Neural cell (in vitro differentiated cells): ENCODE measurements around the gene PBXIP1. TPM values are rescaled to one million over a fixed set of nuclear protein-coding genes. Genes with fewer than 3 reads are reported as not detected.
A peak's percentile ranks its signal among the peaks of the same experiment; 100 is the strongest.

ENCODE experiments used
- H2AFZ ChIP-seq: fragments of 200-600, 300-800 bp; sonication (generic), shearing (Covaris generic); 2 replicates; pipeline ENCODE4 v1.6.0; 2014; ENCODE audit warnings: low read depth, mild to moderate bottlenecking, antibody characterized with exemption, low read length, moderate library complexity
- H3F3A ChIP-seq: fragments of 200-600 bp; shearing (Covaris generic); 2 replicates; pipeline ENCODE4 v1.6.1; 2016; ENCODE audit warnings: mild to moderate bottlenecking, moderate library complexity, mixed read lengths, antibody characterized with exemption, low read length; ENCODE audit not compliant: insufficient read depth, poor library complexity, severe bottlenecking
- H3K27ac ChIP-seq: fragments of 200-600, 300-800 bp; sonication (generic), shearing (Covaris generic); 2 replicates; pipeline ENCODE4 v1.5.1; 2014; ENCODE audit warnings: mild to moderate bottlenecking, low read length, moderate library complexity
- H3K27me3 ChIP-seq: fragments of 300-800, 200-600 bp; sonication (generic), shearing (Covaris generic); 2 replicates; pipeline ENCODE4 v1.6.0; 2014; ENCODE audit warnings: mild to moderate bottlenecking, low read depth, low read length, moderate library complexity; ENCODE audit not compliant: insufficient read depth
- H3K36me3 ChIP-seq: fragments of 300-800, 200-600 bp; sonication (generic), shearing (Covaris generic); 2 replicates; pipeline ENCODE4 v1.5.1; 2014; ENCODE audit warnings: mild to moderate bottlenecking, antibody characterized with exemption, low read length, moderate library complexity; ENCODE audit not compliant: insufficient read depth
- H3K4me2 ChIP-seq: fragments of 300-800, 200-600 bp; sonication (generic), shearing (Covaris generic); 2 replicates; pipeline ENCODE4 v1.6.0; 2014; ENCODE audit warnings: mild to moderate bottlenecking, low read length
- H3K4me3 ChIP-seq: fragments of 300-800, 200-600 bp; sonication (generic), shearing (Covaris generic); 2 replicates; pipeline ENCODE4 v1.5.1; 2014; ENCODE audit warnings: mild to moderate bottlenecking, low read length, moderate library complexity
- H3K79me2 ChIP-seq: fragments of 200-600 bp; shearing (Covaris generic); replicated peaks from 2 replicates; pipeline ENCODE4 v1.6.0; 2014; ENCODE audit warnings: mild to moderate bottlenecking, low read length, moderate library complexity; ENCODE audit not compliant: insufficient read depth
- H3K9ac ChIP-seq: fragments of 300-800, 200-600 bp; sonication (generic), shearing (Covaris generic); 2 replicates; pipeline ENCODE4 v1.6.1; 2016; ENCODE audit warnings: mild to moderate bottlenecking, low read length, mixed read lengths
- H3K9me2 ChIP-seq: fragments of 200-600 bp; shearing (Covaris generic); 2 replicates; pipeline ENCODE4 v1.6.1; 2016; ENCODE audit warnings: mild to moderate bottlenecking, low read length, mixed read lengths; ENCODE audit not compliant: insufficient read depth
- H3K9me3 ChIP-seq: fragments of 200-600, 300-800 bp; sonication (generic), shearing (Covaris generic); 2 replicates; pipeline ENCODE4 v1.6.1; 2016; ENCODE audit warnings: mild to moderate bottlenecking, mixed run types, low read length, moderate library complexity, mixed read lengths
- H4K20me1 ChIP-seq: fragments of 200-600 bp; shearing (Covaris generic); 2 replicates; pipeline ENCODE4 v1.6.1; 2016; ENCODE audit warnings: mild to moderate bottlenecking, mixed run types; ENCODE audit not compliant: insufficient read depth
- CTCF ChIP-seq: fragments of 450-650 bp; IDR thresholded peaks from 2 replicates; pipeline ENCODE4 v1.5.1; 2014; ENCODE audit warnings: antibody characterized with exemption, mild to moderate bottlenecking, moderate library complexity; ENCODE audit not compliant: poor library complexity, severe bottlenecking
- EP300 ChIP-seq: fragments of 450-650 bp; conservative IDR thresholded peaks from 2 replicates; pipeline ENCODE4 v1.6.1; 2014; ENCODE audit warnings: antibody characterized with exemption, mild to moderate bottlenecking, moderate library complexity; ENCODE audit not compliant: poor library complexity, severe bottlenecking
- EZH2 ChIP-seq: fragments of 200-600, 300-800 bp; shearing (Covaris generic), sonication (generic); IDR thresholded peaks from 2 replicates; pipeline ENCODE4 v1.6.1; 2014; ENCODE audit warnings: antibody characterized with exemption, low read length, borderline replicate concordance, mild to moderate bottlenecking; ENCODE audit not compliant: insufficient read depth, poor library complexity, severe bottlenecking
- MXI1 ChIP-seq: fragments of 450-650 bp; conservative IDR thresholded peaks from 2 replicates; pipeline ENCODE4 v1.6.1; 2014; ENCODE audit warnings: antibody characterized with exemption, mild to moderate bottlenecking; ENCODE audit not compliant: poor library complexity, severe bottlenecking
- POLR2AphosphoS5 ChIP-seq: IDR thresholded peaks from 2 replicates; pipeline ENCODE4 v1.6.1; 2012
- RAD21 ChIP-seq: fragments of 450-650 bp; conservative IDR thresholded peaks from 2 replicates; pipeline ENCODE4 v1.6.1; 2014; ENCODE audit warnings: antibody characterized with exemption, mild to moderate bottlenecking, moderate library complexity
- REST ChIP-seq: IDR thresholded peaks from 2 replicates; pipeline ENCODE4 v1.6.1; 2012; ENCODE audit warnings: borderline replicate concordance
- SMC3 ChIP-seq: fragments of 450-650 bp; conservative IDR thresholded peaks from 2 replicates; pipeline ENCODE4 v1.6.1; 2014; ENCODE audit warnings: antibody characterized with exemption, mild to moderate bottlenecking, moderate library complexity; ENCODE audit not compliant: poor library complexity
- TAF1 ChIP-seq: IDR thresholded peaks from 2 replicates; pipeline ENCODE4 v1.6.1; 2012; ENCODE audit warnings: low read depth
- polyA plus RNA-seq: library from polyadenylated mRNA; depleted of rRNA; stranded (reverse); fragments of >200 nt; gene quantifications from 2 replicates; pipeline ENCODE4 v1.2.3, GENCODE V29; 2014

PBXIP1 gene
- polyA plus RNA-seq, 1 donor from 2014 or later = 5.4 TPM

DNA sequence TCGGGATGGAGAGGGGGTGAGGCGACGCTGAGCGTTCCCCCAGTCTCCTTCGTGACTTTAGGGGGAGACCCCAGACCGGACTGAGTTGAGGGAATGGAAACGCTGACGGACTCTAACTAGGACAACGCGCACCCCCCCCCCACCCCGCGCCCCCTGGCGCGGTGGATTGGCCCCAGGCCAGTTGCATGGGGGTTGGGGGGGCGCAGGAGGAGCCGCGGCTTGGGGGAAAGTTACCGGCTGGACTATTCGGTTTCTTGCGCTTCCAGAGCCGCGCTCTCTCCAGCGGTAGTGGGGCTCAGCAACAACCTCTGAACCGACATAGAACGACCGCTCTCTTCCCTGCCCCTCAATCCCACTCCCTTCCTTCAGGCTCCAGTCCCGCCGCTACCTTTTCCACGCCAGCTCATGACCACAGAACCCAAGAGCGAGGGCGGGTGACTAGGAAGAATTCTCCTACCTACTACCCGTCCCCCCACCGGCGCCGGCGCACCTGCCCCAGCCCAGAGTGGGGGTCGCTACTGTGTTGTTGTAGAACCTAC, 47.4 kb upstream of the PBXIP1 start:
- Histone ChIP-seq H4K20me1 (no peaks in the 10 kb centered on the region), H3K36me3 (no peaks in the 10 kb centered on the region), H3K9me2 (no peaks in the 10 kb centered on the region), H3K79me2 (no peaks in the 10 kb centered on the region), H3K4me2 (no peak overlapping the region), H2AFZ (no peak overlapping the region), H3F3A (peaks cover 3% of the 10 kb centered on the region), H3K27me3 (peaks cover 9% of the 10 kb centered on the region), H3K9ac (peak overlapping the region; percentile 36), H3K9me3 (no peaks in the 10 kb centered on the region), H3K4me3 (peak overlapping the region; percentile 58), H3K27ac (no peak overlapping the region)
- TF ChIP-seq TAF1 (no peak), EP300 (no peak), REST (no peak), MXI1 (no peak), EZH2 (no peak), RAD21 (no peak), SMC3 (no peak), POLR2AphosphoS5 (no peak), CTCF (no peak)

DNA sequence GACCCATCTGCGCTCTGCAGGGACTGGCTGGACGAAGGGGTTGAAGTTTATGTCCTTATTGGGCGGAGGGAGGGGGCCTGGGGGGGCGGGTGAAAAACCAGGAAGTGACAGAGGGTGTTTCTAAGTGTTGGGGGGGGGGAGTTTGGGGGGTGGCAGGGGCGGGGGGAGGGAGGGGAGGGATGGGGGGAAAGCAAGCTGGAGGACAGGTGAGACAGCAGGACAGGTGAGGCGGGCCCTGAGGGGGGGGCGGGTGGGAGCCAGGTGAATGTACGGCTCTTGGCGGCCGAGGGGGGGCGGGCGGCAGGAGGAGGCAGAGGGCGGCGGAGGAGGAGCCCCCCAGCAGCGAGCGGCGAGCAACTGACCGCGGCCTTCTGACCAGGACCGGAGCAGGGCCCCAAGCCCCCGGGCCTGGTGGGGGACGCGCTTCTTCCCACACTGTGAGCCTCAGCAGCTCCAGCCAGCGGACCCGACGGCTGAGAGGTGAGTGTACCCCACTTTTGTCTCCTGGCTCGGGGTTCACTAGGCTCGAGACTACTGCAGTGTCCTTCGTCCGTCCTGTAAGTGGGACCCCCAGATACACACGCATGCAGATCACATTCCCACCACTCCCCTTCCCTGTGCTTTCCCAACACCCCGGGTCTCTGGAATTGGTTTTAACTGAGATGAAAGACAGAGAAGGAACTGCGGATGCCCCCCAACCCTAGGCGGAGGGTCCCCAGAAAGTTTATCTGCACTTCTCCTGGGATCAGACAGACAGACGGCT, 46.7 kb upstream of the PBXIP1 start, which contains the start of gene ZBTB7B:
ZBTB7B (plus strand) TSS at position 339 of the 763 bp plus-strand sequence. CDS start 11,859 bp downstream, outside the sequence.
- H3F3A ChIP-seq = peaks cover 3% of the 10 kb centered on the region
- no peaks in the 10 kb centered on the region for H3K9me2 ChIP-seq
- no peaks in the 10 kb centered on the region for H3K9me3 ChIP-seq
- H3K9ac ChIP-seq = peak within 1 kb of the TSS; percentile 66
- H3K36me3 ChIP-seq = no peaks in the 10 kb centered on the region
- no peaks in the 10 kb centered on the region for H4K20me1 ChIP-seq
- peak within 1 kb of the TSS; percentile 45 for H2AFZ ChIP-seq
- peak within 1 kb of the TSS; percentile 47 for H3K27ac ChIP-seq
- H3K4me3 ChIP-seq = peak within 1 kb of the TSS; percentile 79
- peak within 1 kb of the TSS; percentile 94 for H3K4me2 ChIP-seq
- H3K27me3 ChIP-seq = peaks cover 9% of the 10 kb centered on the region
- TF ChIP-seq REST (no peak), CTCF (no peak), RAD21 (no peak), MXI1 (no peak), SMC3 (no peak), EP300 (no peak), POLR2AphosphoS5 (no peak), EZH2 (no peak), TAF1 (no peak)
- H3K79me2 ChIP-seq = no peaks in the 10 kb centered on the region
